ENCODE data around the gene EFNA3.

Gene EFNA3

GRCh38 chr1:155062702-155063411, 15.8 kb upstream of the EFNA3 start:
- Histone ChIP-seq H3K27ac (no peak overlapping the region), H3K4me3 (ENCODE audit: low read depth, low read length) (peak overlapping the region; percentile 60), H3K27me3 (ENCODE audit: insufficient read depth, low read depth, severe bottlenecking) (no peaks in the 10 kb centered on the region), H3K36me3 (peaks cover 33% of the 10 kb centered on the region), H3K9me3 (ENCODE audit: severe bottlenecking) (no peaks in the 10 kb centered on the region)
- TF ChIP-seq, protein P1, sequence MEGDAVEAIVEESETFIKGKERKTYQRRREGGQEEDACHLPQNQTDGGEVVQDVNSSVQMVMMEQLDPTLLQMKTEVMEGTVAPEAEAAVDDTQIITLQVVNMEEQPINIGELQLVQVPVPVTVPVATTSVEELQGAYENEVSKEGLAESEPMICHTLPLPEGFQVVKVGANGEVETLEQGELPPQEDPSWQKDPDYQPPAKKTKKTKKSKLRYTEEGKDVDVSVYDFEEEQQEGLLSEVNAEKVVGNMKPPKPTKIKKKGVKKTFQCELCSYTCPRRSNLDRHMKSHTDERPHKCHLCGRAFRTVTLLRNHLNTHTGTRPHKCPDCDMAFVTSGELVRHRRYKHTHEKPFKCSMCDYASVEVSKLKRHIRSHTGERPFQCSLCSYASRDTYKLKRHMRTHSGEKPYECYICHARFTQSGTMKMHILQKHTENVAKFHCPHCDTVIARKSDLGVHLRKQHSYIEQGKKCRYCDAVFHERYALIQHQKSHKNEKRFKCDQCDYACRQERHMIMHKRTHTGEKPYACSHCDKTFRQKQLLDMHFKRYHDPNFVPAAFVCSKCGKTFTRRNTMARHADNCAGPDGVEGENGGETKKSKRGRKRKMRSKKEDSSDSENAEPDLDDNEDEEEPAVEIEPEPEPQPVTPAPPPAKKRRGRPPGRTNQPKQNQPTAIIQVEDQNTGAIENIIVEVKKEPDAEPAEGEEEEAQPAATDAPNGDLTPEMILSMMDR (IDR thresholded peaks at IDR 0.05; ENCODE audit: low read depth, low read length): peak; percentile 100
- DNase-seq: peak; percentile 96

GRCh38 chr1:155063550-155064110, 15.0 kb upstream of the EFNA3 start, which contains the start of gene EFNA4:
EFNA4 (plus strand) TSS chr1:155063740; CDS start chr1:155063824, 84 bp downstream.
- TF ChIP-seq, protein P1 (IDR thresholded peaks at IDR 0.05; ENCODE audit: low read depth, low read length): no peak
- Histone ChIP-seq H3K27ac (peak within 1 kb of the TSS; percentile 86), H3K9me3 (ENCODE audit: severe bottlenecking) (no peaks in the 10 kb centered on the region), H3K36me3 (peaks cover 27% of the 10 kb centered on the region), H3K4me3 (ENCODE audit: low read depth, low read length) (peak within 1 kb of the TSS; percentile 60), H3K27me3 (ENCODE audit: insufficient read depth, low read depth, severe bottlenecking) (no peaks in the 10 kb centered on the region)
- peak; percentile 98 for DNase-seq

GRCh38 chr1:155064111-155064831, 14.4 kb upstream of the EFNA3 start:
- Histone ChIP-seq H3K36me3 (peaks cover 23% of the 10 kb centered on the region), H3K9me3 (ENCODE audit: severe bottlenecking) (no peaks in the 10 kb centered on the region), H3K27ac (peak overlapping the region; percentile 86), H3K27me3 (ENCODE audit: insufficient read depth, low read depth, severe bottlenecking) (no peaks in the 10 kb centered on the region), H3K4me3 (ENCODE audit: low read depth, low read length) (peak overlapping the region; percentile 60)
- TF ChIP-seq, protein P1 (IDR thresholded peaks at IDR 0.05; ENCODE audit: low read depth, low read length): peak; percentile 5; the same call in 1 of the 2 replicates
- peak; percentile 89 for DNase-seq

DNA sequence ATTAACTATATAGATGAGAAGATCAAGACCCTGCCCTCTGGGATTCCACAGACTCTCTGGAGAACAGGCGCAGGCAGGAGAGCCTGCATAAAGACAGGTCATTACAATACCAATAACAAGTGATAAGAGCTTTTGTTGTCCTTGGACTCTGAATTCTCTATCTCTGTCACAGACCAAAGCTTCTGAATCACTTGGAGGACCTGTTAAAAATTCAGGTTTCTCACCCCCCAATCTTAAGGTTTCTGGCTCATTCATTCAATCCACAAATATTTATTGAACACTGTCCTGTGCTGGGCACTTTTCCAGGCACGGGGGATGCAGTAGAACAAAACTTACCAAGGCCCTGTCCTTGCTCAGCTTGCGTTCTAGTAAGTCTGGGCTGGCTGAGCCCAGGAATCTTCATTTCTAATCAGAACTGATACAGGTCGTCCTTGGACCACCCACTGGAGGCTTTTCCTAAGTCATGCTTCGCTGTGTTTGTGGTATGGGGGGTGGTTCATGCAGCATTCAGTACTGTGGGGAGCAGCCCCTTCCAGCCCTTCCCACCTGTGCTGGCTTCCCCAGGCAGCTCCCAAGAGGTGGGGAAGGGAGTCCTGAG, 13.7 kb upstream of the EFNA3 start:
- no peak overlapping the region for H3K27ac ChIP-seq
- peaks cover 17% of the 10 kb centered on the region for H3K36me3 ChIP-seq
- TF ChIP-seq, protein P1 (IDR thresholded peaks at IDR 0.05; ENCODE audit: low read depth, low read length): no peak
- DNase-seq: no peak
- no peak overlapping the region for H3K4me3 ChIP-seq (ENCODE audit: low read depth, low read length)
- no peaks in the 10 kb centered on the region for H3K9me3 ChIP-seq (ENCODE audit: severe bottlenecking)
- H3K27me3 ChIP-seq (ENCODE audit: insufficient read depth, low read depth, severe bottlenecking): no peaks in the 10 kb centered on the region

GRCh38 chr1:155066777-155067176, 11.9 kb upstream of the EFNA3 start:
- DNase-seq: no peak
- H3K9me3 ChIP-seq (ENCODE audit: severe bottlenecking): no peaks in the 10 kb centered on the region
- peaks cover 6% of the 10 kb centered on the region; the same call in 1 of the 2 replicates for H3K36me3 ChIP-seq
- TF ChIP-seq, protein P1 (IDR thresholded peaks at IDR 0.05; ENCODE audit: low read depth, low read length): no peak
- H3K4me3 ChIP-seq (ENCODE audit: low read depth, low read length): no peak overlapping the region
- H3K27me3 ChIP-seq (ENCODE audit: insufficient read depth, low read depth, severe bottlenecking): no peaks in the 10 kb centered on the region
- no peak overlapping the region for H3K27ac ChIP-seq
